ENCODE measurements around the gene ZBTB32. TPM values are rescaled to one million over a fixed set of nuclear protein-coding genes. Genes with fewer than 3 reads are reported as not detected.

The ZBTB32 gene
- total and polyA plus RNA-seq, 4 donors = 0.14 to 0.68 TPM; not detected in 2

GRCh38 chr19:35725216-35725861 lies 21.0 kb downstream of the ZBTB32 start:
- Histone ChIP-seq H3K9me3 (ENCODE audit: control insufficient read depth, insufficient read depth, low read length) (no peaks in the 10 kb centered on the region), H3K27ac (ENCODE audit: low read depth, low read length) (no peak overlapping the region), H3K36me3 (ENCODE audit: control insufficient read depth, insufficient read depth, low read length) (peaks cover 98% of the 10 kb centered on the region), H3K4me1 (ENCODE audit: control insufficient read depth, insufficient read depth, low read length) (no peaks in the 10 kb centered on the region), H3K4me3 (ENCODE audit: low read depth, low read length) (no peak overlapping the region), H3K27me3 (ENCODE audit: control insufficient read depth, insufficient read depth, low read length) (no peaks in the 10 kb centered on the region)
- DNase-seq (ENCODE audit: low read depth in 4 of 6, low spot score in 6 of 6) = no peak
- WGBS (ENCODE audit: insufficient coverage) = 97% methylated on average over 14 of the region's 23 CpGs

GRCh38 chr19:35727053-35727955 lies 22.9 kb downstream of the ZBTB32 start:
- Histone ChIP-seq H3K27ac (ENCODE audit: low read depth, low read length) (no peak overlapping the region), H3K9me3 (ENCODE audit: control insufficient read depth, insufficient read depth, low read length) (no peaks in the 10 kb centered on the region), H3K36me3 (ENCODE audit: control insufficient read depth, insufficient read depth, low read length) (peaks cover 99% of the 10 kb centered on the region), H3K4me3 (ENCODE audit: low read depth, low read length) (no peak overlapping the region), H3K4me1 (ENCODE audit: control insufficient read depth, insufficient read depth, low read length) (no peaks in the 10 kb centered on the region), H3K27me3 (ENCODE audit: control insufficient read depth, insufficient read depth, low read length) (no peaks in the 10 kb centered on the region)
- WGBS (ENCODE audit: insufficient coverage) = 98% methylated on average over 24 of the region's 25 CpGs
- DNase-seq (ENCODE audit: low read depth in 4 of 6, low spot score in 6 of 6) = no peak

- no peak for DNase-seq (ENCODE audit: low read depth in 4 of 6, low spot score in 6 of 6)
- 93% methylated on average over 19 of the region's 19 CpGs for WGBS (ENCODE audit: insufficient coverage)
- Histone ChIP-seq H3K9me3 (ENCODE audit: control insufficient read depth, insufficient read depth, low read length) (no peaks in the 10 kb centered on the region), H3K27me3 (ENCODE audit: control insufficient read depth, insufficient read depth, low read length) (no peaks in the 10 kb centered on the region), H3K4me1 (ENCODE audit: control insufficient read depth, insufficient read depth, low read length) (no peaks in the 10 kb centered on the region), H3K4me3 (ENCODE audit: low read depth, low read length) (no peak overlapping the region), H3K36me3 (ENCODE audit: control insufficient read depth, insufficient read depth, low read length) (peaks cover 99% of the 10 kb centered on the region), H3K27ac (ENCODE audit: low read depth, low read length) (no peak overlapping the region)
These were observed 23.8 kb downstream of the ZBTB32 start for GRCh38 chr19:35727956-35728706.

- no peak for DNase-seq (ENCODE audit: low read depth in 4 of 6, low spot score in 6 of 6)
- WGBS (ENCODE audit: insufficient coverage) = 94% methylated on average over 17 of the region's 18 CpGs
- Histone ChIP-seq H3K36me3 (ENCODE audit: control insufficient read depth, insufficient read depth, low read length) (peaks cover 99% of the 10 kb centered on the region), H3K4me1 (ENCODE audit: control insufficient read depth, insufficient read depth, low read length) (no peaks in the 10 kb centered on the region), H3K4me3 (ENCODE audit: low read depth, low read length) (no peak overlapping the region), H3K27ac (ENCODE audit: low read depth, low read length) (no peak overlapping the region), H3K27me3 (ENCODE audit: control insufficient read depth, insufficient read depth, low read length) (no peaks in the 10 kb centered on the region), H3K9me3 (ENCODE audit: control insufficient read depth, insufficient read depth, low read length) (no peaks in the 10 kb centered on the region)
These were observed 24.7 kb downstream of the ZBTB32 start for GRCh38 chr19:35729021-35729420.

GRCh38 chr19:35729763-35730162 lies 25.4 kb downstream of the ZBTB32 start:
- WGBS (ENCODE audit: insufficient coverage) = 91% methylated on average over 11 of the region's 11 CpGs
- no peaks in the 10 kb centered on the region for H3K9me3 ChIP-seq (ENCODE audit: control insufficient read depth, insufficient read depth, low read length)
- DNase-seq (ENCODE audit: low read depth in 4 of 6, low spot score in 6 of 6) = no peak
- H3K27ac ChIP-seq (ENCODE audit: low read depth, low read length) = no peak overlapping the region
- H3K4me3 ChIP-seq (ENCODE audit: low read depth, low read length) = no peak overlapping the region
- H3K4me1 ChIP-seq (ENCODE audit: control insufficient read depth, insufficient read depth, low read length) = no peaks in the 10 kb centered on the region
- H3K36me3 ChIP-seq (ENCODE audit: control insufficient read depth, insufficient read depth, low read length) = peaks cover 99% of the 10 kb centered on the region
- no peaks in the 10 kb centered on the region for H3K27me3 ChIP-seq (ENCODE audit: control insufficient read depth, insufficient read depth, low read length)

GRCh38 chr19:35730326-35730725 lies 26.0 kb downstream of the ZBTB32 start:
- Histone ChIP-seq H3K36me3 (ENCODE audit: control insufficient read depth, insufficient read depth, low read length) (peaks cover 99% of the 10 kb centered on the region), H3K4me3 (ENCODE audit: low read depth, low read length) (no peak overlapping the region)

GRCh38 chr19:35731353-35731752 lies 27.0 kb downstream of the ZBTB32 start:
- no peak for DNase-seq (ENCODE audit: low read depth in 4 of 6, low spot score in 6 of 6)
- no peak overlapping the region for H3K4me3 ChIP-seq (ENCODE audit: low read depth, low read length)
- H3K9me3 ChIP-seq (ENCODE audit: control insufficient read depth, insufficient read depth, low read length) = no peaks in the 10 kb centered on the region
- H3K36me3 ChIP-seq (ENCODE audit: control insufficient read depth, insufficient read depth, low read length) = peaks cover 97% of the 10 kb centered on the region
- H3K27me3 ChIP-seq (ENCODE audit: control insufficient read depth, insufficient read depth, low read length) = no peaks in the 10 kb centered on the region
- H3K4me1 ChIP-seq (ENCODE audit: control insufficient read depth, insufficient read depth, low read length) = no peaks in the 10 kb centered on the region
- 96% methylated on average over 9 of the region's 9 CpGs for WGBS (ENCODE audit: insufficient coverage)
- H3K27ac ChIP-seq (ENCODE audit: low read depth, low read length) = no peak overlapping the region

More at GRCh38 chr19:35730326-35730725, 26.0 kb downstream of the ZBTB32 start:
- no peak overlapping the region for H3K27ac ChIP-seq (ENCODE audit: low read depth, low read length)
- H3K4me1 ChIP-seq (ENCODE audit: control insufficient read depth, insufficient read depth, low read length) = no peaks in the 10 kb centered on the region
- DNase-seq (ENCODE audit: low read depth in 4 of 6, low spot score in 6 of 6) = no peak
- WGBS (ENCODE audit: insufficient coverage) = 95% methylated on average over 18 of the region's 18 CpGs
- H3K9me3 ChIP-seq (ENCODE audit: control insufficient read depth, insufficient read depth, low read length) = no peaks in the 10 kb centered on the region
- no peaks in the 10 kb centered on the region for H3K27me3 ChIP-seq (ENCODE audit: control insufficient read depth, insufficient read depth, low read length)

- no peak for DNase-seq (ENCODE audit: low read depth in 4 of 6, low spot score in 6 of 6)
- Histone ChIP-seq H3K9me3 (ENCODE audit: control insufficient read depth, insufficient read depth, low read length) (no peaks in the 10 kb centered on the region), H3K27me3 (ENCODE audit: control insufficient read depth, insufficient read depth, low read length) (no peaks in the 10 kb centered on the region), H3K4me1 (ENCODE audit: control insufficient read depth, insufficient read depth, low read length) (no peaks in the 10 kb centered on the region), H3K36me3 (ENCODE audit: control insufficient read depth, insufficient read depth, low read length) (peaks cover 98% of the 10 kb centered on the region), H3K27ac (ENCODE audit: low read depth, low read length) (no peak overlapping the region), H3K4me3 (ENCODE audit: low read depth, low read length) (no peak overlapping the region)
- WGBS (ENCODE audit: insufficient coverage) = 84% methylated on average over 14 of the region's 21 CpGs
These were observed 27.5 kb downstream of the ZBTB32 start for GRCh38 chr19:35731779-35732405.

- H3K9me3 ChIP-seq (ENCODE audit: control insufficient read depth, insufficient read depth, low read length) = no peaks in the 10 kb centered on the region
- H3K36me3 ChIP-seq (ENCODE audit: control insufficient read depth, insufficient read depth, low read length) = peaks cover 98% of the 10 kb centered on the region
- WGBS (ENCODE audit: insufficient coverage) = 89% methylated on average over 21 of the region's 25 CpGs
- no peak overlapping the region for H3K27ac ChIP-seq (ENCODE audit: low read depth, low read length)
- no peaks in the 10 kb centered on the region for H3K4me1 ChIP-seq (ENCODE audit: control insufficient read depth, insufficient read depth, low read length)
- H3K4me3 ChIP-seq (ENCODE audit: low read depth, low read length) = no peak overlapping the region
- DNase-seq (ENCODE audit: low read depth in 4 of 6, low spot score in 6 of 6) = no peak
- H3K27me3 ChIP-seq (ENCODE audit: control insufficient read depth, insufficient read depth, low read length) = no peaks in the 10 kb centered on the region
These were observed 28.3 kb downstream of the ZBTB32 start for GRCh38 chr19:35732540-35733179.
